H9 (cell line): ENCODE measurements around the gene SLC29A2. TPM values are rescaled to one million over a fixed set of nuclear protein-coding genes. Genes with fewer than 3 reads are reported as not detected.

Experiments
- DNase-seq: peaks from one replicate; pipeline ENCODE4 v3.0.0-alpha.2; 2017
- H2AFZ ChIP-seq: one replicate; pipeline ENCODE4 v1.6.1; 2013; ENCODE audit warnings: mild to moderate bottlenecking, low read length, control low read depth, moderate library complexity
- H2AK5ac ChIP-seq: 2 replicates; pipeline ENCODE4 v1.6.1; 2013; ENCODE audit warnings: low read length, control low read depth, mixed read lengths; ENCODE audit not compliant: insufficient read length
- H2BK120ac ChIP-seq: one replicate; pipeline ENCODE4 v1.6.1; 2013; ENCODE audit warnings: low read depth, mild to moderate bottlenecking, low read length, control low read depth, inconsistent platforms; ENCODE audit not compliant: poor library complexity, severe bottlenecking
- H2BK12ac ChIP-seq: 2 replicates; pipeline ENCODE4 v1.6.1; 2013; ENCODE audit warnings: low read length, control low read depth, mixed read lengths, low read depth; ENCODE audit not compliant: insufficient read length
- H2BK15ac ChIP-seq: 2 replicates; pipeline ENCODE4 v1.6.1; 2013; ENCODE audit warnings: low read depth, low read length, control low read depth
- H2BK20ac ChIP-seq: one replicate; pipeline ENCODE4 v1.6.1; 2013; ENCODE audit warnings: low read depth, mild to moderate bottlenecking, low read length, control low read depth, inconsistent platforms; ENCODE audit not compliant: poor library complexity, severe bottlenecking
- H2BK5ac ChIP-seq: 2 replicates; pipeline ENCODE4 v1.6.1; 2013; ENCODE audit warnings: low read length, control low read depth, mixed read lengths; ENCODE audit not compliant: insufficient read length
- H3K14ac ChIP-seq: 2 replicates; pipeline ENCODE4 v1.6.1; 2013; ENCODE audit warnings: low read length, control low read depth; ENCODE audit not compliant: insufficient read depth
- H3K18ac ChIP-seq: 2 replicates; pipeline ENCODE4 v1.6.1; 2013; ENCODE audit warnings: low read depth, mild to moderate bottlenecking, mixed read lengths, low read length, control low read depth; ENCODE audit not compliant: insufficient read length
- H3K23ac ChIP-seq: 2 replicates; pipeline ENCODE4 v1.6.1; 2013; ENCODE audit warnings: low read length, control low read depth, mixed read lengths, low read depth; ENCODE audit not compliant: insufficient read length
- H3K23me2 ChIP-seq: 2 replicates; pipeline ENCODE4 v1.6.1; 2013; ENCODE audit warnings: low read depth, mild to moderate bottlenecking, mixed read lengths, low read length, control low read depth; ENCODE audit not compliant: insufficient read length, poor library complexity, severe bottlenecking
- H3K27ac ChIP-seq: 2 replicates; pipeline ENCODE4 v1.5.1; 2013; ENCODE audit warnings: low read length, control low read depth, mixed read lengths, low read depth; ENCODE audit not compliant: insufficient read length
- H3K27me3 ChIP-seq: 2 replicates; pipeline ENCODE4 v1.6.1; 2013; ENCODE audit warnings: low read length, control low read depth, inconsistent platforms; ENCODE audit not compliant: insufficient read depth
- H3K4ac ChIP-seq: 2 replicates; pipeline ENCODE4 v1.6.1; 2013; ENCODE audit warnings: low read depth, mild to moderate bottlenecking, control low read depth, inconsistent platforms, low read length, moderate library complexity
- H3K4me1 ChIP-seq: 2 replicates; pipeline ENCODE4 v1.6.1; 2013; ENCODE audit warnings: low read length, control low read depth, inconsistent platforms; ENCODE audit not compliant: insufficient read depth
- H3K4me2 ChIP-seq: 2 replicates; pipeline ENCODE4 v1.6.1; 2013; ENCODE audit warnings: low read length, control low read depth, mixed read lengths; ENCODE audit not compliant: insufficient read length, insufficient read depth
- H3K56ac ChIP-seq: 2 replicates; pipeline ENCODE4 v1.6.1; 2013; ENCODE audit warnings: low read depth, mild to moderate bottlenecking, mixed read lengths, low read length, control low read depth; ENCODE audit not compliant: insufficient read length
- H3K79me1 ChIP-seq: 2 replicates; pipeline ENCODE4 v1.6.1; 2013; ENCODE audit warnings: low read depth, mild to moderate bottlenecking, moderate library complexity, low read length, control low read depth, inconsistent platforms; ENCODE audit not compliant: insufficient read depth, poor library complexity, severe bottlenecking
- H3K79me2 ChIP-seq: 2 replicates; pipeline ENCODE4 v1.6.1; 2013; ENCODE audit warnings: low read length, control low read depth, inconsistent platforms; ENCODE audit not compliant: insufficient read depth
- H3K9ac ChIP-seq: 2 replicates; pipeline ENCODE4 v1.6.1; 2013; ENCODE audit warnings: low read length, control low read depth, mixed read lengths; ENCODE audit not compliant: insufficient read length; ENCODE audit errors: extremely low read depth
- H3K9me3 ChIP-seq: one replicate; pipeline ENCODE4 v1.6.1; 2013; ENCODE audit warnings: low read depth, low read length, inconsistent platforms; ENCODE audit not compliant: control insufficient read depth
- H3T11ph ChIP-seq: one replicate; pipeline ENCODE4 v1.6.1; 2013; ENCODE audit warnings: mild to moderate bottlenecking, low read length, control low read depth, inconsistent platforms
- H4K20me1 ChIP-seq: one replicate; pipeline ENCODE4 v1.6.1; 2013; ENCODE audit not compliant: control insufficient read depth, insufficient read length, insufficient read depth
- H4K5ac ChIP-seq: 2 replicates; pipeline ENCODE4 v1.6.1; 2013; ENCODE audit warnings: low read depth, mild to moderate bottlenecking, mixed read lengths, low read length, control low read depth; ENCODE audit not compliant: insufficient read length
- H4K8ac ChIP-seq: replicated peaks from 2 replicates; pipeline ENCODE4 v1.6.1; 2013; ENCODE audit warnings: low read length, control low read depth, mixed read lengths, low read depth; ENCODE audit not compliant: insufficient read length
- H4K91ac ChIP-seq: 2 replicates; pipeline ENCODE4 v1.6.1; 2013; ENCODE audit warnings: low read depth, mild to moderate bottlenecking, moderate library complexity, mixed read lengths, low read length, control low read depth; ENCODE audit not compliant: insufficient read length
- H3K27ac Mint-ChIP-seq, 3 experiments: 2 replicates in 2 of 3; 3 replicates in 1 of 3; pipeline ENCODE4 v1.8.0; 2020 to 2021; ENCODE audit warnings: mixed read lengths in 3 of 3, mild to moderate bottlenecking in 1 of 3, moderate library complexity in 1 of 3
- H3K27me3 Mint-ChIP-seq: 2 replicates; pipeline ENCODE4 v1.8.0; 2021; ENCODE audit warnings: low read depth, mild to moderate bottlenecking, moderate library complexity, mixed read lengths
- H3K36me3 Mint-ChIP-seq, 3 experiments: 2 replicates in 2 of 3; 3 replicates in 1 of 3; pipeline ENCODE4 v1.8.0; 2020 to 2021; ENCODE audit warnings: low read depth in 3 of 3, mixed read lengths in 3 of 3; ENCODE audit not compliant: insufficient read depth in 1 of 3
- H3K4me1 Mint-ChIP-seq, 2 experiments: 2 replicates each; pipeline ENCODE4 v1.8.0; 2020; ENCODE audit warnings: mixed read lengths in 2 of 2
- H3K4me3 Mint-ChIP-seq, 2 experiments: 2 replicates in 1 of 2; 3 replicates in 1 of 2; pipeline ENCODE4 v1.8.0; 2020 to 2021; ENCODE audit warnings: mild to moderate bottlenecking in 2 of 2, mixed read lengths in 2 of 2, moderate library complexity in 1 of 2
- H3K9me3 Mint-ChIP-seq, 2 experiments: 2 replicates in 1 of 2; 3 replicates in 1 of 2; pipeline ENCODE4 v1.8.0; 2020; ENCODE audit warnings: mild to moderate bottlenecking in 2 of 2, mixed read lengths in 2 of 2, moderate library complexity in 1 of 2
- CTCF ChIP-seq: fragments of 200-600 bp; sonication (generic); conservative IDR thresholded peaks from 3 replicates; pipeline ENCODE4 v1.8.0; 2021; ENCODE audit warnings: antibody characterized with exemption, mild to moderate bottlenecking
- WGBS: extraction: QIAGEN DNeasy Blood & Tissue Kit; methylation state at CpG from one replicate; pipeline ENCODE4 v1.1.7; 2013; ENCODE audit warnings: missing lambda C conversion rate, low lambda C conversion rate, mixed read lengths; ENCODE audit not compliant: insufficient read length; ENCODE audit errors: extremely low coverage; 5-methylcytosine and 5-hydroxymethylcytosine counted together
- total RNA-seq: library from RNA; stranded (reverse); gene quantifications from 2 replicates; pipeline ENCODE4 v1.2.1, GENCODE V29; 2021

The SLC29A2 gene
- total RNA-seq, 1 experiment from 2014 or later: 29.8 TPM

GRCh38 chr11:66368484-66368883 lies 3.1 kb downstream of the SLC29A2 start:
- no CpG with 5 or more reads among the region's 6 CpGs for WGBS
- no peak for DNase-seq
- H3K4me3 Mint-ChIP-seq: peak overlapping the region in 1 of 2 experiments; percentile 33; a peak in 1 of 5 replicates
- no peak overlapping the region for H4K91ac ChIP-seq
- no peak overlapping the region for H2BK12ac ChIP-seq
- H2BK20ac ChIP-seq: no peak overlapping the region
- peaks cover 5% of the 10 kb centered on the region for H3K23me2 ChIP-seq
- no peak overlapping the region for H3K18ac ChIP-seq
- H3K36me3 Mint-ChIP-seq: peaks cover 40 to 65% (median 55%) of the 10 kb centered on the region in 3 experiments
- no peak overlapping the region for H3K27ac ChIP-seq
- no peak overlapping the region for H3K4me2 ChIP-seq
- no peak overlapping the region for H2AK5ac ChIP-seq
- H2BK15ac ChIP-seq: no peak overlapping the region
- TF ChIP-seq CTCF: no peak
- H3K4me1 Mint-ChIP-seq: peaks cover 16 to 24% of the 10 kb centered on the region in 2 experiments
- no peaks in the 10 kb centered on the region; the same call in 1 of the 2 replicates for H3K79me2 ChIP-seq
- no peak overlapping the region for H2BK5ac ChIP-seq
- H3K14ac ChIP-seq: no peak overlapping the region
- H3K9ac ChIP-seq: no peak overlapping the region
- no peaks in the 10 kb centered on the region for H3K4me1 ChIP-seq
- no peak overlapping the region for H2AFZ ChIP-seq
- H3K9me3 ChIP-seq: no peaks in the 10 kb centered on the region
- H2BK120ac ChIP-seq: no peak overlapping the region
- H4K20me1 ChIP-seq: no peaks in the 10 kb centered on the region
- H4K8ac ChIP-seq: no peak overlapping the region
- no peak overlapping the region for H3T11ph ChIP-seq
- H3K27ac Mint-ChIP-seq: peak overlapping the region; percentile 7 to 49 (median 12); a peak in 1 of 7 replicates
- no peak overlapping the region for H3K56ac ChIP-seq
- H3K9me3 Mint-ChIP-seq: no peaks in the 10 kb centered on the region
- no peak overlapping the region for H3K23ac ChIP-seq
- no peaks in the 10 kb centered on the region; the same call in 1 of the 2 replicates for H3K27me3 Mint-ChIP-seq
- H4K5ac ChIP-seq: no peak overlapping the region
- no peaks in the 10 kb centered on the region for H3K27me3 ChIP-seq
- no peaks in the 10 kb centered on the region for H3K79me1 ChIP-seq
- no peak overlapping the region for H3K4ac ChIP-seq
